G401.6 (cell line): Measurements from ENCODE around the gene RGS7.
"Not testable (repeated sequence)": the region's sequence is repeated elsewhere in the genome, so short reads cannot be mapped to it uniquely, and the experiment has no call there.

Source experiments
- FAIRE-seq: peaks from 2 replicates; lab custom pipeline; 2012; peaks lifted over from hg19 to GRCh38; lab: Jason Lieb, UNC

Gene RGS7

DNA sequence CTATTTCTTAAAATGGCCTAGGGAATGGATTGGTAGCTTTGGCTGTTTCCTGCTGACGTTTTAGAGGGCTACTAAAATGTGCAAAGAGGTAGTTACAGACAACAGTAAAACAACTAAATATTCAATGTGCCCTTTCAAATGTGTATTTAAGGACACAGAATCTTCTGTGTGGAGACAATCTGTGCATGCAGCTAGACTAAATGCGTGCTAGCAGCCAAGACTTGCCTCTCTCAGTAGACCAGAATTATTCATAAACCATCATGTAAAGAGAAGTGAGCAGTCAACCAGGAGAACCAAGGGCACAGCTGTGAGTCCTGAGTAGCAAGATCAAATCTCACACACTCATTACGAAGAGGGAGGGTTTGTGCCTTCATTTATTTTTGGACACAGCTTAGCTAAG lies 584.9 kb downstream of the RGS7 start:
- no peak for FAIRE-seq

DNA sequence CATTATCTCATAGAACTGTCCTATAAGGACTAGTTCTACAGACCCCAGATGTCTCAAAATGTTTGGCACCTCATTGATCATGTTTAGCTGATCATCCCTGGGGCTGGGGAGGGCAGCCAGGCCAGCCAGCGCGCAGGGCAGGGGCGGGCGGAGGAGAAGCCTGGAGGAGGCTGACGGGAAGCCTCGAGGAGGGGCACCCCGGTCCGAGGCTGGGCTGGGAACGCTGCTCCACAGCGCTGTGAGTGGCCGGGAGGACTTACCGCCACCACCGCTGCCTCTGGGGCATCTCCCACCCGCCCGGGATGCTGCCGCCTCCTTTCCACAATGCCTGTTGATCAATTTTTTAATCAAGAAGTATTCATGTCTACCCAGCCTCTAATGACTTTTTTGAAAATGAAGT lies 585.6 kb downstream of the RGS7 start:
- no peak for FAIRE-seq

DNA sequence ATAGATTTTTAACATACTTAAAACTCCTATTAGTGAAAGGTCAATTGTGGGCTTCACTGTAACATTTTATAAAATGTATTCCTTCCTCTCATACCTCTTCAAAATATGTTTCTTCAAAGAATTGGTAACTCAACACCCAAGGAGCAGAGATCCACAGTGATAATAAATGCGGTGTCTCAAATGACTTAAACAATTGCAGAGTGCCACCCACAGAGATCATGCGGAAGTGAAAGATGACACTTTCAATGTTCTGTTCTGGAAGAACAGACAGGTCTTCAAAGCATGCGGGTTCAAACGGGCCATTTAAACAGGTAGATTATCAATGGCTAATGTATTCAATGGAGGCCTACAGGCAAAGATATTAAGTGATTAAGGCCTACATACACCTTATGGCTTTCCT lies 588.0 kb downstream of the RGS7 start:
- no peak for FAIRE-seq

DNA sequence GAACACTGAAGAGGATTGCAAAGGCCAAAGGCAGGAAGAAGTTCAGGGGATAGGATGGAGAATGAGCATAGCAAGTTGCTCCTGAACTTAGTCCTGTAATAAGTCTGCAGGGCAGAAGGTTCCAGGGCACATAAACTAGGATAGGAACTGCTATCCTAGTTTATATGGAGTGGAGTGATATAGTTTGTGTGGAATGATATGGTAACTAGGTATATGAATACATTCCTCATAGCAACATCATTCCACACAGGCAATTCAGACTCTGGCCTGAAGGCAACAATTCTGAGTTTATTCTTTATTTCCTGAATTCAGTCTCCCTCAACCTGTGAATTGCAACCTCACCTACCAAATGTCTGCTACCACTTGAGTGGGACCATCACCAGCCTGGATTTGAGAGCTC lies 590.2 kb downstream of the RGS7 start:
- no peak for FAIRE-seq

DNA sequence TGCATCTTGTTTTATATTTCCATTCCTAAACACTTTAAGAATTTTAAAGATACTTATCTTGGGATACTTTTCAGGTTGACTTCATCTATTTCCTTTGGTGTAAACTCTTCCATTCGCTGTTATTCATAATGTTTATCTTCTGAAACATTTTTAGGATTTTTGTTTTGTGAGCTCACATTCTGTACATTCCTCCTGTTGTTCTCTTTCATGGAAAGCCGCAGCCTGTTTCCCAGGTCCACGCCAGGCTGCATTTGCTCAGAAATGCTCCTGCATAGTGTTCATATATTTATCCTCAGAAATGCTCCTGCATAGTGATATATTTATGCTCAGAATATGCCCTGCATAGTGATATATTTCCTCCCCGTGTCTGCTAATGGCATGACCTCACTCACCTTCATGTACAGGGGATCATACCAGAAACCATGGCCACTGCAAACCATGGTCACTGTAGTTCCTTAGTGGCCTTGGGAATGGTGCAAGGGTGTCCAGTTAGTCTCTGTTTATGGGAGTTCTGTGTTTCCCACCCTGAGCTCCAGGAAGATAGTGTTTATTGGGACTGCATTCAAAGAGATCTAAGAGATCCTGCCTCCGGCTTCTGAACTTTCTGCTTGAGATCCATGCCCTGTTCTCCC lies 591.2 kb downstream of the RGS7 start:
- no peak for FAIRE-seq

DNA sequence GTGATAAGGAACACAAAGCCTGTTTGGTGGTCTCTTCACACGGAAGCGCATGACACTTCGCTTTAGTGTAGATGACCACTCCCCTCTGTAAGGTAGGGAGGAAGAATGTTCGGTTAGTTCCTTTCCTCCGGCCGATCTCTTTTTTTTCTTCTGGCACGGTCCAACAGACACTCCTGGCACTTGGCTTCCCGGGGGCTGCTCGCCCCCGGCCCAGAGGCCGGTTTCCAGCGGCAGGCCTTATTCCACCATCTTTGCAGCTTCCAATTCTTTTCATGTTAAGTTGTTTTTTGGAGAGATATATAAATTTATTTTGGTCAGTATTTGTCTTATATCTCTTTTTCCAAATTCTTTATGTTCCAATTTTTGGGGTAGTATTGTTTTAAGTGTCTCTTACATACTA lies 593.2 kb downstream of the RGS7 start:
- FAIRE-seq, result no peak

DNA sequence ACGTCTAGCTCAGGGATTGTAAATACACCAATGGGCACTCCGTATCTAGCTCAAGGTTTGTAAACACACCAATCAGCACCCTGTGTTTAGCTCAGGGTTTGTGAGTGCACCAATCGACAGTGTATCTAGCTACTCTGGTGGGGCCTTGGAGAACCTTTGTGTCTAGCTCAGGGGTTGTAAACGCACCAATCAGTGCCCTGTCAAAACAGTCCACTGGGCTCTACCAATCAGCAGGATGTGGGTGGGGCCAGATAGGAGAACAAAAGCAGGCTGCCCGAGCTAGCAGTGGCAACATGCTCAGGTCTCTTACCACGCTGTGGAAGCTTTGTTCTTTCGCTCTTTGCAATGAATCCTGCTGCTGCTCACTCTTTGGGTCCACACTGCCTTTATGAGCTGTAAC lies 593.9 kb downstream of the RGS7 start:
- FAIRE-seq, result not testable (repeated sequence)

DNA sequence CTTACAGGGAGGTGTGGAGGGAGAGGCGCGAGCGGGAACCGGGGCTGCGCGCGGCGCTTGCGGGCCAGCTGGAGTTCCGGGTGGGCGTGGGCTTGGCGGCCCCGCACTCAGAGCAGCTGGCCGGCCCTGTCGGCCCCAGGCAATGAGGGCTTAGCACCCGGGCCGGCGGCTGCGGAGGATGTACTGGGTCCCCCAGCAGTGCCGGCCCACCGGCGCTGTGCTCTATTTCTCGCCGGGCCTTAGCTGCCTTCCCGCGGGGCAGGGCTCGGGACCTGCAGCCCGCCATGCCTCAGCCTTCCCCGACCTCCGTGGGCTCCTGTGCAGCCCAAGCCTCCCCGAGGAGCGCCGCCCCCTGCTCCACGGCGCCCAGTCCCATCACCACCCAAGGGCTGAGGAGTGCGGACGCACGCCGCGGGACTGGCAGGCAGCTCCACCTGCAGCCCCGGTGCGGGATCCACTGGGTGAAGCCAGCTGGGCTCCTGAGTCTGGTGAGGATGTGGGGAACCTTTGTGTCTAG lies 594.5 kb downstream of the RGS7 start:
- FAIRE-seq, result not testable (repeated sequence)

DNA sequence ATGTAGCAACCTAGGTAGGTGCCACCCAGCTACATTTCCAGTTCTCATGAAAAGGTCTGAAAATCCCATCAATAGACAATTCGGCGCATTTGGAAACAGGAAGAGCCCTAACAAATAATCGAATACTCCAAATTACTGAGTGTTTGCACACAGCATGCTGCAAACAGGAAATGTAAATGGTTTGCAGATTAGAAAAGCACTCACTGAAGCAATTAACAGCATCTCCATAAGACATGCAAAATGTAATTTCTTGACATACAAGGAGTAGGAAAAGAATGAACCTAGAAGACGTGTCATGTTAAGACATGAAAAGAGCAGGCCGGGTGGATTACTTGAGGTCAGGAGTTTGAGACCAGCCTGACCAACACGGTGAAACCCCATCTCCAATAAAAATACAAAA lies 598.2 kb downstream of the RGS7 start:
- FAIRE-seq, result not testable (repeated sequence)

DNA sequence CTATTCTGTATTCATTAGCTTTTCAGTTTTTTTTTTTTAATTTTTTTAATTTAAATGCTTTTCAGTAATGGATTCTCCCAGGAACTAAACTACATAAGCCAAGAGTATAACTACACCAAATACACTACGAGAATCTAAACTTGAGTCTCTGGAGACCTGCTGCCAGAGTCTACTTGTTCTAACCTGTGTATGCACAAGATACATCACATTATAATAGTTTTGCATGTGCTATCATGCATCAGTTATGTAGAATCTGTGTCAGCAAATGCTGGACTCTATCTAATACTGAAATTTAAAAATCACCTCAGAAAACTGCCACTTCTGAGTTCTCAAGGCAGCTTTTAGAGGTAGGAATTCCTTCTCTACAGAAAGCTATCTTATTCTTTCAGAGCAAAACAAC lies 598.7 kb downstream of the RGS7 start:
- no peak for FAIRE-seq

DNA sequence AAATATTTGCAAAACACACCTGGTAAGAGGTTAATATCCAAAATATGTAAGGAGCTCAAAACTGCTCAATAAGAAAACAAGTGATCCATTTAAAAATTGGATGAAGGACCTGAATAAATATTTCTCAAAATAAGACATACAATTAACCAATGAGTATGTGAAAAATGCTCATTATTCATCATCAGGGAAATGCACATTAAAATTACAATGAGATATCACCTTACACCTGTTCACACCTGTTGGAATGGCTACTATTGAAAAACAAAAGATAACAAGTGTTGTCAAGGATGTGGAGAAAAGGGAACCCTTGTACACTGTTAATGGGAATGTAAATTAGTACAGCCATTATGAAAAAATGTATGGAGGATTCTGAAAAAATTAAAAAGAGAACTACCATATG lies 609.1 kb downstream of the RGS7 start:
- FAIRE-seq, result no peak

DNA sequence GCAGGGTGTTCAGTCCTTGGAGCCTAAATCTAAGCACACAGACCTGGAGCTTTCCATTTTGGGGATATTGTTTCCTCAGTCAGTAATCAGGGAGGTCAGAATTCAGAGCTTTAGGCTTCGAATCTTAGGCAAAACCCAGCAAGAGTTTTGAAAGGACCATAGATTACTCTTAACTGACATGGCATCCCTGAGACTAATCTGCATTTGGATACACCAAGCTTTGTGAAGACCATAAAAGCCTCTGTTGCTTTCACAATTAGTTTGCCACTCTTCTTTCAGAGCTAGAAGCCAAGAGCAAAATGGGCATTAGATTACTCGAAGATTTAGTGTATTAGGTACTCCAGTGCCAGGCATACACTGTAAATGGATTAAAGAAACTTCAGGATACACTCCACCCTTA lies 613.3 kb downstream of the RGS7 start:
- no peak for FAIRE-seq

DNA sequence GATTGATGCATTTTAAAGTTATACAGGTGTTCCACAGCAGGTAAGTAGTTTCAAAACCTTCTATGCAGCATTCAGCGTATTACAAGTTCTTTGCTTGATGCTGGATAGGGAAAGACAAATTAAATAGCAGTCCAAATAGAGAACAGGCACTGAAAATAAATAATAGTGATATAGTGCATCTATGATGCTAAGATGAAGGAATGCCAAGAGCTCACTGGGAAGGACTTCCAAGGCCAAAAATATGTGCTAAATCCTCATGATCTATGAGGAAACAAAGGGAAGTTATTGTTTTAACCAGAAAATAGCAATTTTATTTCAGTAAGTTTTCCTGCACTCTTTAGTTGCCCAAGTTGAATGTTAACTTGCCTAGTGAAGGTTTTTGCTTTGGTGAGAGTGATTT lies 617.3 kb downstream of the RGS7 start:
- FAIRE-seq, result no peak

DNA sequence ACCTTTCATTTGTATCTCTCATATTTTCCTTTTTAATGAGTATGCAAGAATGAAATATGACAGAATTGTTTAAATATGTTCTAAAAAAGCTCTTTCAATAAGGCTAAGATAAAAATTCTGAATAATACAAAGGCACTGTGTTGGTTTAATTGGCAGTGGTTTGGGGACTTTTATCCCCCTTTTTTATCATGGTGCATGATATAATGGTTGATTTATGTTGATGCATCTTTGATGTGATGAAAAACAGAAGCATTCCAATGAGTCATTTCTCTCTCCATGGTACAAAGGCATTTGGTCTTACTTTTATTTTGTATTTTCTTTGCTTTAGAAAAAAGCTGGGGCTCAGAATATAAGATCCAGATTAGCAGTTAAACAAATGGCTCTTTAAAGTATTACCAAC lies 617.9 kb downstream of the RGS7 start:
- FAIRE-seq, result no peak

DNA sequence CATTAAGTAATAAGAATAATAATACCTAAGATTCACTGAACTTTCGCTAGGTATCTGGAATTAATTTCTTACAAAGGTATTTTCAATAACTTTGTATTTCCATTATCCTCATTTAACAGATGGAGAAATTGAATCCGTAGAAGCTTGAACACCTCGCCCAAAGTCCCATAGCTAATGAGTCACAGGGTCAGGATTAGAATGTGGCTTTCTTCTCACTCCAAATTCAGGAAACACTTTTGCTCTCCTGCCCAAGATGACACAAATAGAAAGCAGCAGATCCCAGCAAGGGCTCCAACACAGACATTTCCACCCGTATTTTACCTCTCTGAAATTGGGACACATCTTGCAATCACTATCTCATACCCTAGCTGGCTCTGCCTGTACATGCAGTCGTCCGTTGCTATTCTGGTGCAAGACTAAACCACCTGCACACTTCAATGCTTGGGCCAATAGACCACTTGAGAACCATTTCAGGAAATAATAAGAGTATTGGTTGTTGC lies 619.2 kb downstream of the RGS7 start:
- no peak for FAIRE-seq

DNA sequence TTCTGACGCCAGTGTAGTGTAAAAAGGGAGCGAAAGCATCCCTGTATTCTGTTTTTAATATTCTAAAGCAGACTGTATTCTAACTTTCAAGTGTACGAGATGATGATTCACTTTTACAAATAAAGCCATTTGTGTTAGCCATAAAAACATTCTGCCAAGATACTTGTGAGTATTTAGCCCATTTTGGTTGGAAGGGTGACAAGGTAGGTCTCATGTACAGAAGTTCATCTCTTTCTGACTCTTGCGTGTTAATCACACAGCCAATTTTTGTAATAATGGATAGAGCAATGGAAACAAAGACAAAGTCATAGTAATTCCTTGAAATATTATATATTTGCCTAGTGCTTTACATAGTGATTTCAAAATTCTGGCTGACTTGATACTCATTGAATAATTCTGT lies 619.7 kb downstream of the RGS7 start:
- FAIRE-seq, result no peak

DNA sequence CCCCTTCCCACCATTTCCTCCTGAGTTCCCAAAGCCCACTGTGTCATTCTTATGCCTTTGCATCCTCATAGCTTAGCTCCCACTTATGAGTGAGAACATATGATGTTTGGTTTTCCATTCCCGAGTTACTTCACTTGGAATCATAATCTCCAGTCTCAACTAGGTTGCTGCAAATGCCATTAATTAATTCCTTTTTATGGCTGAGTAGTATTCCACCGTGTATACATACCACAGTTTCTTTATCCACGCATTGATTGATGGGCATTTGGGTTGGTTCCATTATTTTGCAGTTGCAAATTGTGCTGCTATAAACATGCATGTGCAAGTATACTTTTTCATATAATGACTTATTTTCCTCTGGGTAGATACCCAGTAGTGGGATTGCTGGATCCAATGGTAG lies 622.3 kb downstream of the RGS7 start:
- FAIRE-seq, result not testable (repeated sequence)

DNA sequence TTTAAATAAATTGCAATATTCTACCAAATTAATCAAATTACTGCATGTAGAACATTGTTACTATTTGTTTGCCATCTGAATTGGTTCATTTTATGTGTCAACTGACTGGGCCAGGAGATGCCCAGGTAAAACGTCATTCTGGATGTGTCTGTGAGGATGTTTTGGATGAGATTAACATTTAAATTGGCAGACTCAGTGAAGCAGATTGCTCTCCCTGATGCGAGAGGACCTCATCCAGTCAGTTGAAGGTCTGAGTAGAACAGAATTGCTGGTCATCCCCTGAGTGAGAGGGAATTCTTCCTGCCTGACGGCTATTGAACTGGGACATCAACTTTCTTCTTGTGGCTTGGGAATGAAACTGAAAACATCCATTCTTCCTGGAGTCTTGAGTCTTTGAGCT lies 623.0 kb downstream of the RGS7 start:
- no peak for FAIRE-seq

DNA sequence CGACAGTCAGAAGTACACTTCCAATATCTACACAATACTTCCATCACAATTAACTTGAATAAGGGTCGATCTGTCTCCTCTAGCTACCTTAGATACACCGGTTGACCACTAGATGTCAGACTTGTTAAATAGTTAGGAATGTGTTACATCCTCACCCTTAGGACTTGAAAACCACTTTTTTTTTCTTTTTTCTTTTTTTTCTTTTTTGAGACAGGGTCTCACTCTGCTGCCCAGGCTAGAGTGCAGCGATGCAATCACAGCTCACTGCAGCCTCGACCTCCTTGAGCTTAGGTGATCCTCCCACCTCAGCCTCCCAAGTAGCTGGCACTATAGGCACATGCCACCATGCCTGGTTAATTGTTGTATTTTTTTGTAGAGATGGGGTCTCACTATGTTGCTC lies 624.6 kb downstream of the RGS7 start:
- no peak for FAIRE-seq
